GM19467 (cell line): ENCODE measurements around the gene CPE.

ENCODE experiments used
- ATAC-seq: cut with Tn5 transposase; IDR thresholded peaks from one replicate; pipeline ENCODE4 v1.9.1; 2021; ENCODE audit warnings: mild to moderate bottlenecking, moderate library complexity; ENCODE audit not compliant: unreplicated experiment

CPE gene

DNA sequence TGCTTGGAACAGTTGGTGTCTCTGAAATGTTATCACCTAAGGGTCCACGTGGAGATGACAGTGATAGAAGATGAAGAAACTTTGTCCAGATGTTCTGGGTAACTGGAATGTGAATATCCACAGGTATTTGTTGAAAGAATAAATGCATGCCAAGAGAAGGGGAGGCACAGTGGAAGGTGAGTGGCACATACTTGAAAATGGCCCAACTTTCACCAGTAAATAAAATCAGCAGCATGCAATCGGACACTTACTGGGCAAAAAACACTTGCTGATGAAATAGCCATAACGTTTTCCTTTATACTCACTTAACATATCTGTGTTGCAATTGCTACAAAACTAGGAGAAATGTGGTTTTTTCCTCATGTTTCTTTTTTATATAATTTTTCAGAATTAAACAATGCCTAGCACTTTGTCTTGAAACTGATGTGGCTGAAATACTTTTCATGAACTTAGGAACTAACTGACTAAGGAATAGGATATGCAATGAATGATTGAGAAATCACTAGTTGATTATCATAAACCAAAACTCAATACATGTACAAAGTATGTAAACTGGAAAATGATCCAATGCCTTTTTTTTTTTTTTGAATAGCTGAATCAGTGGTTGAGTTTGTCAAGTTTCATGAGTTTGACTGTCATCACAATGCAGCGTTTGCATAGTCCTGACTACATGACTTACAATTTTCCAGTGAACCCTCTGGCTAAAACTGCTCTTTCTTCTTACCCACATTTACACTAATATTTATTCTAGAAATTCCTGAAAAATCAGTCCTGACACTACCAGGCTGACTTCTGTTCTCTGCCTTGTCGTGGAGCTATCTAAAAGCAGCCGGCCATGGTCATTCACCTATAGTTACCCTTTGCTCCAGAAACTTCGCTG is 127.4 kb downstream of the CPE start:
- no peak for ATAC-seq

- no peak for ATAC-seq
Measured at GRCh38 chr4:165506849-165507248, 128.0 kb downstream of the CPE start.

- ATAC-seq: no peak
Measured at GRCh38 chr4:165507381-165507780, 128.6 kb downstream of the CPE start.

- ATAC-seq: no peak
Measured at GRCh38 chr4:165508372-165509120, 129.7 kb downstream of the CPE start.

DNA sequence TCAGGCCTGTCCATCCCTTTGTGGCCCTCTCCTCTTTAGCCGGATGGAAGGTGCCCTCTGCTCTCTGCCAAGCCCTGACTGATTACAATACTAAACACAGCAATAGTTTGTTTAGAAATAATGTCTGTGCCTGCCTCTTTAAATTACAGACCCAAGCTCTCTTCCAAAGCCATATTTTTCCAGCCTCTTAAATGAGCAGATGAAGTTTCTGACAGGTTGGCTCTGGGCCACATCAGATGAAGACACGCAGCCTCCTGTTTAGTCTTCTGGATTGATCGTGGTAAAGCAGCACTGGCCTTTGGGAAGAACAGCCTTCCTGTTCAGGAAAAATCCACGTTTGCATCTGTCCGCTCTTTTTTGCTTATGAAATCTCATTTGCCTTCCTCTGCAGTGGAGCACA is 133.6 kb downstream of the CPE start:
- ATAC-seq: no peak

DNA sequence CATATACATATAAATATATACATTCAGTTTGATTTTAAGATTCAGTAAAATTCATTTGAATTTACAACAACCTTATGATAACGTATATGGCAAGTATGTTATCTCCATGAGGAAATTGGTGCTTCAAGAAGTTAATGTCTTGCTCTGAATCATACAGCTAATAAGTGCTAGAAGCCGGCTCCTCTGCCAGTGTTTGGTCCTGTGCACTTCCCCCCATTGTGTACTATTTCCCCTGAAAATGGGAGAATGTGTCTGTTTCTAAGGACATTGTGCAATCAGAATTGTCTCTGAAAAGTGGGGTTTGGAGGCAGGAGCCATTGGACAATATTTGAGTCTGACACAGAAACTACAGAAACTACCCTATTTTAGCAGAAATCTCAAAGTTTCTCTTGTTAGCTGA is 135.9 kb downstream of the CPE start:
- no peak for ATAC-seq

GRCh38 chr4:165515201-165515600 is 136.4 kb downstream of the CPE start:
- ATAC-seq: no peak

DNA sequence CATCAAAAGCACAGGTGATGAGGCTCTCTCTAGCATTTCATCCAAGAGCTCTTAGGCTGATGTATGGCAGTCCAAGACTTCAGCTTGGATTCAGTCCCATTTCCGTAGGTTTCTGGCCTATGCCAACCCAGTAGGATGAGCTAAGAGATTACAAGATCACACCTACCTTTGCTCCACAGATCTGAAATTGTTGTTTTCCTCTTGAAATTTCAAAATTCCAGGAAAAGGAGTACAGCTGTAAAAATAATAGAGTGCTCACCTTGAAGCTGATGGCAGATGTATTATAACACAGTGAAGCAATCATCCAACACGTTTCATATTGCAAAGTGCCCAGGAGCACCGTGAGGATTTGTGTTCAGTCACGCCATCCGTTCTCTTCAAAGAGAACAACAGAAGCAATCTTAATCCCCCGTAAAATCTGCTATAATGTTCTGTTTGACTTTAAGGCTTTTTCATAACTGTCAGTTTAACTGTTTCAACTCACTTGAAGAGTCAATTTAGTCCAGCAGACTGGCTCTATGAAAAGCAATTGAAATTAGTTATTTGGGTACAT is 137.5 kb downstream of the CPE start:
- ATAC-seq: no peak

- ATAC-seq: no peak
Measured at GRCh38 chr4:165517216-165517615, 138.4 kb downstream of the CPE start.

GRCh38 chr4:165518024-165518616 is 139.3 kb downstream of the CPE start:
- no peak for ATAC-seq

GRCh38 chr4:165518686-165519085 is 139.9 kb downstream of the CPE start:
- ATAC-seq: no peak

DNA sequence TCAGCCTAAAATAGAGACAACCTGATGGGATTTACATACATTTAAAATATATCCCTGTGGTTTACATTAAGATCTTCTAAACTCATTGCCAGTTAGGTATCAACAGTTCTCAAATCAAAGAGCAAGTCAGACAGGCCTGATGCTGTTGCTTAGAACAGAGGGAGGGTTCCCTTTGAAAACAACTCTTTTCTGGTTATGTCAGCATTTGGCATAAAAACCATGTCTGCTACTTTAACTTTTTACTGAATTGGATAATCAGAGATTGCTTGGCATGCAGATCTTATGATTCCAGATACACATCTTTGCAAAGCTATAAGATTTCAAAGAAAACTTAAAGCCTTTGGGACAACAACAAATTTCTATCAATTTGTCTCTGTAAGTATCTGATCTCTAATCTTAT is 140.8 kb downstream of the CPE start:
- no peak for ATAC-seq

DNA sequence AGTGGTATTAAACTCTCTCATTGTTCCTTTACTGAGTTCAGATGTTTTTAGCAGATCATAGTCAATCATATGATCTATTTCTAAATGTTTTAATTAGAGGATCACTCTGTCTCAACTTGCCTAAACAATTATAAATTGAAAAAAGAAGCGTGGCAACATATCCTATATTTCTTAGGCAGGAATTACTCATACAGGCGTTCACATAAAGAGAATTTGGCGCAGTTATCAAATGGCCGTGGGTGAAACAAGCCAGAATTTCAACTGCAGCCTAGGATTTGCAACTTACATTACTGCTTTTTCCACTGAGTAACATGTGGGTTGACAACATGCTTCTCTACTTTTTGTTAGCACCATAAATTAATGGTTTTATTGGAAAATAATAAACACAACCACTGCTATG is 141.3 kb downstream of the CPE start:
- no peak for ATAC-seq

DNA sequence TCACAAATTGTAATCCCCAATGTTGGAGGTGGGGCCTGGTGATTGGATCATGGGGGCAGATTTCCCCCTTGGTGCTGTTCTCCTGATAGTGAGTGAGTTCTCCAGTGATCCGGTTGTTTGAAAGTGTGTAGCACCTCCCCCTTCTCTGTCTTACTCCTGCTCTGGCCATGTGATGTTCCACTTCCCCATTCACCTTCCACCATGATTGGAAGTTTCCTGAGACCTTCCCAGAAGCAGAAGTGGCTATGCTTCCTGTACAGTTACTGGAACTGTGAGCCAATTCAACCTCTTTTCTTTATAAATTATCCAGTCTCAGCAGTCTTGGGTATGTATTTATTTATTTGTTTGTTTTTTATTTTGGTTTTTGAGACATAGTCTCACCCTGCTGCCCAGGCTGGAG is 143.2 kb downstream of the CPE start:
- no peak for ATAC-seq

GRCh38 chr4:165524532-165525190 is 145.9 kb downstream of the CPE start:
- ATAC-seq: no peak

DNA sequence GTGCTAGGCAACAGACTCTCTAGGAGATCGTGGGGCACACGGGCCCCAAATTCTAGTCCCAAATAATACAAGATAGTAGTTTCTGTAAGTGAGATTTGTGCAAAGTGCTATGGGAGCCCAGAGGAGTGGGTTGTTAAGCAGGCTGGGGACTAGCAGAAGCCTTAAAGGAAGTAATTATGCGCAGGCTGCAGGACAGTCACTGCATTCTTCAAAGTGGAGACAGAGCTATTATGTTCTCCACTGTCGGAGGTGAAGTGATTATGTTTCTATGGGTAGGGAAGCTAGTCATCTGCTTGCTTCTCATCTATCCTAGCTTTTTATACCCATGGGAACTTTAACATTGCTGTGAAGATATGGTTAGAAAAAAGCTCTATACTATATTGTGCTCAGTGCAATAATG is 154.2 kb downstream of the CPE start:
- ATAC-seq: no peak

DNA sequence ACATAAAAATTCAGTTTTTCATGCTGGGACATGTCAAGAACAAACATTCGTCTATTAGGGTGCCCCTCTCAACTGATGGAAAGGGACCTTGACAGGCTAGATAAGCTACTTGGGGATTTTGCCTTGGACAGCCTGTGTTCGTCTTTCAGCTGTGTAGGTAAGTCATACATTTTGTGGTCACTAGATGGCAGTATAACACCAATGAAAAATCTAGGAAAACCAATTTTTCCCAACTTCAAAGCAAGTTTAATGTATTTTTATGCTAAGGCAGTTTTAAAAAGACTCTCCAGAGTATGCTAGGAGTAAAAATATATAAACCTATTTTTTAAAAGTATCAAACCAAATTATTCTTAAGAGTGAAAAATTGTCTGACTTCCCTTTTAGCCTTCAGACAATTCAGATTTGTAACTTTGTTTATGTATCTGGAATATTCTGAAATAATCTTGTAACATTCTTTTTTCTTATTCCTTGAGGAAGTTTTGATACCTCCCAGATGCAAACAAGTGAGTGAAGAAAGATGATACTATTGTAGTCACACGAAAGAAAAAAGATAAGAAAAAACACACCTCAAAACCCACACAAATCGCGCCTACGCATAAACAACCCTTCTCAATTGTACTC is 158.3 kb downstream of the CPE start:
- peak; percentile 66 for ATAC-seq

DNA sequence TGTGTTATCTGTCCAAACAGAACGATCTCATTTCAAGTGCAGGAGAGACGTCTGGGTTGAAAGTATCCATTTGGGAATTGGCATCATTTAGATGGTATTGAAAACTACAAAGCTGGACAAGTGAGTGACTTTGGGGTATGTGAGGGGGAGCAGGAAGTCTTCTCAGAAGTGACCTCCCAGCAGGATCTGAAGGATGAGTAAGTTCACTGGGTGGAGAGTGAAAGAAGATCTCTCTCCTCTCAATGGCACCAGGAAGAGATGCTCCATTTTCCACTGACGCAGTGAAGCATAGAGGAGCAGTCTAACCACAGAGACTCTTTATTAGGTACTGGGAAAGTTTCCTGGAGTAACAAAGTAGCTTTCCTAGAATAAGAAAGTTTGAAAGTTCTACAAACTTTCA is 161.0 kb downstream of the CPE start:
- ATAC-seq: no peak

- no peak for ATAC-seq
Measured at GRCh38 chr4:165540206-165540830, 161.5 kb downstream of the CPE start.

GRCh38 chr4:165541851-165542459 is 163.1 kb downstream of the CPE start:
- ATAC-seq: no peak
